LNCAP (cell line): ENCODE measurements around the gene BICC1.

Experiments
- CTCF ChIP-seq: fragments of 450-650 bp; IDR thresholded peaks from 2 replicates; pipeline ENCODE4 v1.5.1; 2017; ENCODE audit warnings: mild to moderate bottlenecking

Gene BICC1

GRCh38 chr10:58637352-58637751 is 124.7 kb downstream of the BICC1 start:
- TF ChIP-seq CTCF = no peak

GRCh38 chr10:58638388-58638787 is 125.7 kb downstream of the BICC1 start:
- TF ChIP-seq CTCF = no peak

- TF ChIP-seq CTCF = peak; percentile 49; the same call in 1 of the 2 replicates
These were observed 128.4 kb downstream of the BICC1 start for GRCh38 chr10:58641095-58641531.

- TF ChIP-seq CTCF = no peak
These were observed 129.0 kb downstream of the BICC1 start for GRCh38 chr10:58641708-58642107.

- no peak for TF ChIP-seq CTCF
These were observed 129.6 kb downstream of the BICC1 start for GRCh38 chr10:58642283-58642682.

- TF ChIP-seq CTCF = no peak
These were observed 130.3 kb downstream of the BICC1 start for GRCh38 chr10:58642916-58643428.

- no peak for TF ChIP-seq CTCF
These were observed 131.6 kb downstream of the BICC1 start for GRCh38 chr10:58644311-58644710.

GRCh38 chr10:58645416-58646146 is 132.9 kb downstream of the BICC1 start:
- TF ChIP-seq CTCF = no peak
